HUES64 (cell line): ENCODE results near the gene ORC6. TPM values are rescaled to one million over a fixed set of nuclear protein-coding genes. Genes with fewer than 3 reads are reported as not detected.
"Not testable (repeated sequence)": the region's sequence is repeated elsewhere in the genome, so short reads cannot be mapped to it uniquely, and the experiment has no call there.

Experiments
- H3K27ac ChIP-seq: 2 replicates; pipeline ENCODE4 v1.7.0; 2013; ENCODE audit warnings: low read depth, low read length, inconsistent platforms
- H3K27me3 ChIP-seq: 2 replicates; pipeline ENCODE4 v1.6.1; 2013; ENCODE audit warnings: mild to moderate bottlenecking, low read length; ENCODE audit not compliant: insufficient read depth
- H3K36me3 ChIP-seq: 2 replicates; pipeline ENCODE4 v1.6.1; 2013; ENCODE audit warnings: mild to moderate bottlenecking, low read length; ENCODE audit not compliant: insufficient read depth
- H3K4me1 ChIP-seq: 2 replicates; pipeline ENCODE4 v1.6.1; 2013; ENCODE audit warnings: mild to moderate bottlenecking, low read length, moderate library complexity; ENCODE audit not compliant: insufficient read depth
- H3K4me3 ChIP-seq: 2 replicates; pipeline ENCODE4 v1.5.1; 2013; ENCODE audit warnings: mild to moderate bottlenecking, low read length, moderate library complexity
- H3K9ac ChIP-seq: 2 replicates; pipeline ENCODE4 v1.6.1; 2013; ENCODE audit warnings: mild to moderate bottlenecking, low read depth, low read length
- H3K9me3 ChIP-seq: 2 replicates; pipeline ENCODE4 v1.6.1; 2013; ENCODE audit warnings: low read depth, low read length; ENCODE audit not compliant: insufficient read depth
- WGBS: fragments of 150-250, 120-280 bp; methylation state at CpG from one replicate; pipeline ENCODE4 v1.1.7; 2013; ENCODE audit warnings: missing lambda C conversion rate; 5-methylcytosine and 5-hydroxymethylcytosine counted together
- polyA plus RNA-seq, 2 experiments: library from polyadenylated mRNA; stranded (reverse); fragments of 50-300 nt; gene quantifications; one replicate each; pipeline ENCODE4 v1.2.3, GENCODE V29; 2013

The ORC6 gene
- 58.7 TPM for polyA plus RNA-seq (2013, experiment 1 of 2)
- 58.8 TPM for polyA plus RNA-seq (2013, experiment 2 of 2)

GRCh38 chr16:46689365-46690280 lies at the start of gene ORC6:
ORC6 (plus strand) TSS chr16:46689659; CDS start chr16:46689706, 47 bp downstream.
- under 1% methylated on average over 79 of the region's 79 CpGs for WGBS
- peaks cover 30% of the 10 kb centered on the region for H3K36me3 ChIP-seq

GRCh38 chr16:46648656-46649055 lies 40.8 kb upstream of the ORC6 start:
- H3K36me3 ChIP-seq: no peaks in the 10 kb centered on the region
- no peaks in the 10 kb centered on the region for H3K9me3 ChIP-seq
- WGBS: 79% methylated on average over 8 of the region's 8 CpGs

More at GRCh38 chr16:46689365-46690280, at the start of gene ORC6:
- Histone ChIP-seq H3K9ac (peak within 1 kb of the TSS; percentile 92), H3K27ac (peak within 1 kb of the TSS; percentile 95), H3K4me1 (peaks cover 20% of the 10 kb centered on the region; the same call in 1 of the 2 replicates), H3K4me3 (peak within 1 kb of the TSS; percentile 90), H3K27me3 (no peaks in the 10 kb centered on the region), H3K9me3 (no peaks in the 10 kb centered on the region)

GRCh38 chr16:46649588-46650253 lies 39.7 kb upstream of the ORC6 start:
- Histone ChIP-seq H3K36me3 (no peaks in the 10 kb centered on the region), H3K4me3 (no peak overlapping the region)

More at GRCh38 chr16:46648656-46649055, 40.8 kb upstream of the ORC6 start:
- 0 out of 2 replicates have a peak, but pooled peaks cover 3% of the 10 kb centered on the region for H3K4me1 ChIP-seq
- H3K27ac ChIP-seq: no peak overlapping the region
- no peak overlapping the region for H3K9ac ChIP-seq
- no peaks in the 10 kb centered on the region for H3K27me3 ChIP-seq
- no peak overlapping the region for H3K4me3 ChIP-seq

GRCh38 chr16:46650254-46650623 lies 39.2 kb upstream of the ORC6 start:
- Histone ChIP-seq H3K27me3 (no peaks in the 10 kb centered on the region), H3K9me3 (no peaks in the 10 kb centered on the region), H3K9ac (no peak overlapping the region), H3K36me3 (no peaks in the 10 kb centered on the region), H3K27ac (no peak overlapping the region), H3K4me3 (no peak overlapping the region), H3K4me1 (0 out of 2 replicates have a peak, but pooled peaks cover 3% of the 10 kb centered on the region)
- 91% methylated on average over 5 of the region's 5 CpGs for WGBS

More at GRCh38 chr16:46649588-46650253, 39.7 kb upstream of the ORC6 start:
- no peak overlapping the region for H3K9ac ChIP-seq
- H3K9me3 ChIP-seq: no peaks in the 10 kb centered on the region
- 93% methylated on average over 27 of the region's 27 CpGs for WGBS
- H3K27me3 ChIP-seq: no peaks in the 10 kb centered on the region
- no peak overlapping the region for H3K27ac ChIP-seq
- H3K4me1 ChIP-seq: 0 out of 2 replicates have a peak, but pooled peaks cover 3% of the 10 kb centered on the region

GRCh38 chr16:46651305-46651704 lies 38.2 kb upstream of the ORC6 start:
- no peak overlapping the region for H3K9ac ChIP-seq
- 93% methylated on average over 3 of the region's 3 CpGs for WGBS
- no peaks in the 10 kb centered on the region for H3K36me3 ChIP-seq
- H3K9me3 ChIP-seq: no peaks in the 10 kb centered on the region
- H3K4me3 ChIP-seq: no peak overlapping the region
- H3K27ac ChIP-seq: no peak overlapping the region
- H3K4me1 ChIP-seq: 0 out of 2 replicates have a peak, but pooled peaks cover 3% of the 10 kb centered on the region
- no peaks in the 10 kb centered on the region for H3K27me3 ChIP-seq

- 83% methylated on average over 1 of the region's 1 CpG for WGBS
- H3K9ac ChIP-seq: no peak overlapping the region
- H3K4me1 ChIP-seq: no peaks in the 10 kb centered on the region
- H3K9me3 ChIP-seq: no peaks in the 10 kb centered on the region
- no peaks in the 10 kb centered on the region for H3K27me3 ChIP-seq
- H3K36me3 ChIP-seq: peaks cover 52% of the 10 kb centered on the region
- H3K4me3 ChIP-seq: no peak overlapping the region
- H3K27ac ChIP-seq: no peak overlapping the region
Observed at GRCh38 chr16:46658925-46659324, 30.5 kb upstream of the ORC6 start.

GRCh38 chr16:46662123-46662522 lies 27.3 kb upstream of the ORC6 start:
- Histone ChIP-seq H3K4me3 (no peak overlapping the region), H3K4me1 (no peaks in the 10 kb centered on the region), H3K27ac (no peak overlapping the region), H3K36me3 (peaks cover 77% of the 10 kb centered on the region), H3K27me3 (no peaks in the 10 kb centered on the region), H3K9me3 (no peaks in the 10 kb centered on the region), H3K9ac (no peak overlapping the region)
- 70% methylated on average over 4 of the region's 4 CpGs for WGBS

- 74% methylated on average over 6 of the region's 6 CpGs for WGBS
- H3K36me3 ChIP-seq: peaks cover 97% of the 10 kb centered on the region
- H3K27ac ChIP-seq: no peak overlapping the region; the same call in 1 of the 2 replicates
Observed at GRCh38 chr16:46673320-46674013, 16.0 kb upstream of the ORC6 start.

GRCh38 chr16:46677943-46678342 lies 11.5 kb upstream of the ORC6 start:
- 100% methylated on average over 1 of the region's 1 CpG for WGBS
- H3K4me3 ChIP-seq: not testable (repeated sequence)

More at GRCh38 chr16:46673320-46674013, 16.0 kb upstream of the ORC6 start:
- Histone ChIP-seq H3K4me1 (no peaks in the 10 kb centered on the region), H3K9ac (no peak overlapping the region), H3K27me3 (no peaks in the 10 kb centered on the region), H3K4me3 (no peak overlapping the region), H3K9me3 (no peaks in the 10 kb centered on the region)

GRCh38 chr16:46681867-46682266 lies 7.6 kb upstream of the ORC6 start:
- H3K4me3 ChIP-seq, H3K9me3 ChIP-seq, H3K9ac ChIP-seq, H3K4me1 ChIP-seq, H3K27me3 ChIP-seq, H3K27ac ChIP-seq: not testable (repeated sequence)
- 100% methylated on average over 2 of the region's 2 CpGs for WGBS
- peaks cover 61% of the 10 kb centered on the region for H3K36me3 ChIP-seq

More at GRCh38 chr16:46677943-46678342, 11.5 kb upstream of the ORC6 start:
- not testable (repeated sequence) for H3K27ac ChIP-seq, H3K9ac ChIP-seq, H3K27me3 ChIP-seq, H3K4me1 ChIP-seq, H3K9me3 ChIP-seq
- peaks cover 93% of the 10 kb centered on the region for H3K36me3 ChIP-seq
